ENCODE measurements around the gene MCM3AP.

- TF ChIP-seq CTCF (IDR thresholded peaks at IDR 0.05) (no peak), EP300 (IDR thresholded peaks at IDR 0.05) (no peak)
Observed at GRCh38 chr21:46304437-46304836, 19.0 kb upstream of the MCM3AP start.

Data from sigmoid colon (tissue), 4 donors.